Astrocyte (in vitro differentiated cells and primary cell): Measurements from ENCODE around the gene KCNQ1.

ENCODE experiments used
- CTCF ChIP-seq: IDR thresholded peaks from 2 replicates; pipeline ENCODE4 v1.5.1; 2011; ENCODE audit warnings: low read depth, mild to moderate bottlenecking, inconsistent platforms, low read length, moderate library complexity; ENCODE audit not compliant: insufficient read depth
- EZH2 ChIP-seq: IDR thresholded peaks from 2 replicates; pipeline ENCODE4 v1.6.1; 2012; ENCODE audit warnings: mild to moderate bottlenecking, low read length, inconsistent platforms; ENCODE audit not compliant: insufficient read depth

GRCh38 chr11:2540992-2541680 is 96.3 kb downstream of the KCNQ1 start:
- TF ChIP-seq CTCF (no peak), EZH2 (no peak)
